HEK293 (cell line): ENCODE results near the gene IL1A.

Experiments
- CTCF ChIA-PET: fragments of 350-600 bp; formaldehyde crosslinking; extraction: SDS; loops from one replicate; lab custom pipeline; 2021; ENCODE audit warnings: antibody characterized with exemption; lab: Yijun Ruan, JAX
- POLR2A ChIA-PET: fragments of 300-600 bp; formaldehyde crosslinking; extraction: SDS; loops from one replicate; lab custom pipeline; 2020; ENCODE audit warnings: antibody characterized with exemption, inconsistent platforms; lab: Yijun Ruan, JAX
- H3K27ac ChIP-seq: fragments of 200-500 bp; sonication (Bioruptor generic); 2 replicates; pipeline ENCODE4 v1.5.1; 2014; ENCODE audit warnings: low read depth, low read length, control low read depth, inconsistent platforms; ENCODE audit errors: extremely low read depth
- H3K36me3 ChIP-seq, 2 experiments: fragments of 200-500 bp in 1 of 2; sonication (Bioruptor generic) in 1 of 2; 1 replicate in 1 of 2; 2 replicates in 1 of 2; pipeline ENCODE4 v1.5.1; 2014 to 2017; ENCODE audit warnings: inconsistent platforms in 2 of 2, low read length in 2 of 2; ENCODE audit not compliant: control insufficient read depth in 2 of 2, insufficient read depth in 1 of 2
- H3K4me1 ChIP-seq: fragments of 200-500 bp; sonication (Bioruptor generic); 2 replicates; pipeline ENCODE4 v1.5.1; 2014; ENCODE audit warnings: mild to moderate bottlenecking, low read length, inconsistent platforms; ENCODE audit not compliant: control insufficient read depth, insufficient read depth
- H3K4me3 ChIP-seq: 2 replicates; pipeline ENCODE4 v1.5.1; 2011; ENCODE audit warnings: low read depth, mild to moderate bottlenecking, control low read depth, low read length, moderate library complexity
- H3K9me3 ChIP-seq: fragments of 200-500 bp; sonication (Bioruptor generic); 2 replicates; pipeline ENCODE4 v1.5.1; 2014; ENCODE audit warnings: low read depth, low read length, inconsistent platforms; ENCODE audit not compliant: control insufficient read depth, insufficient read depth
- EGR2 ChIP-seq: fragments of 450-650 bp; formaldehyde crosslinking; IDR thresholded peaks from 2 replicates; pipeline ENCODE4 v1.5.1; 2016; ENCODE audit warnings: low read depth, missing biosample characterization, missing genetic modification characterization
- FEZF1 ChIP-seq: fragments of 450-650 bp; formaldehyde crosslinking; IDR thresholded peaks from 2 replicates; pipeline ENCODE4 v1.5.1; 2016; ENCODE audit warnings: missing biosample characterization, missing genetic modification characterization
- GFI1B ChIP-seq: fragments of 450-650 bp; formaldehyde crosslinking; IDR thresholded peaks from 2 replicates; pipeline ENCODE4 v1.5.1; 2016; ENCODE audit warnings: missing biosample characterization, missing genetic modification characterization
- IKZF3 ChIP-seq: fragments of 450-650 bp; IDR thresholded peaks from 2 replicates; pipeline ENCODE4 v1.5.0; 2018; ENCODE audit warnings: missing biosample characterization, mild to moderate bottlenecking, missing genetic modification characterization, moderate library complexity
- OVOL3 ChIP-seq: fragments of 450-650 bp; formaldehyde crosslinking; IDR thresholded peaks from 2 replicates; pipeline ENCODE4 v1.5.1; 2016; ENCODE audit warnings: missing biosample characterization, missing genetic modification characterization
- SETDB1 ChIP-seq: IDR thresholded peaks from one replicate; pipeline ENCODE4 v1.6.1; 2017; ENCODE audit warnings: mild to moderate bottlenecking, low read length, moderate library complexity, mixed read lengths; ENCODE audit not compliant: insufficient read length
- YY2 ChIP-seq: fragments of 450-650 bp; formaldehyde crosslinking; IDR thresholded peaks from 2 replicates; pipeline ENCODE4 v1.5.1; 2016; ENCODE audit warnings: missing biosample characterization, missing genetic modification characterization
- ZBTB21 ChIP-seq: fragments of 450-650 bp; formaldehyde crosslinking; IDR thresholded peaks from 2 replicates; pipeline ENCODE4 v1.5.1; 2017; ENCODE audit warnings: missing biosample characterization, missing genetic modification characterization
- ZBTB8A ChIP-seq: fragments of 450-650 bp; formaldehyde crosslinking; IDR thresholded peaks from 2 replicates; pipeline ENCODE4 v1.5.1; 2016; ENCODE audit warnings: missing biosample characterization, missing genetic modification characterization
- ZNF16 ChIP-seq: fragments of 450-650 bp; formaldehyde crosslinking; IDR thresholded peaks from 2 replicates; pipeline ENCODE4 v1.5.1; 2016; ENCODE audit warnings: low read depth, missing biosample characterization, missing genetic modification characterization
- ZNF324 ChIP-seq: fragments of 450-650 bp; formaldehyde crosslinking; IDR thresholded peaks from 2 replicates; pipeline ENCODE4 v1.5.1; 2016; ENCODE audit warnings: missing biosample characterization, missing genetic modification characterization
- ZNF600 ChIP-seq: fragments of 450-650 bp; formaldehyde crosslinking; IDR thresholded peaks from 2 replicates; pipeline ENCODE4 v1.5.1; 2016; ENCODE audit warnings: missing biosample characterization, missing genetic modification characterization
- ZNF621 ChIP-seq: fragments of 450-650 bp; formaldehyde crosslinking; IDR thresholded peaks from 2 replicates; pipeline ENCODE4 v1.5.1; 2017; ENCODE audit warnings: missing biosample characterization, missing genetic modification characterization
- ZNF664 ChIP-seq: fragments of 450-650 bp; formaldehyde crosslinking; IDR thresholded peaks from 2 replicates; pipeline ENCODE4 v1.5.1; 2016; ENCODE audit warnings: missing biosample characterization, missing genetic modification characterization
- ZNF843 ChIP-seq: fragments of 450-650 bp; formaldehyde crosslinking; IDR thresholded peaks from 2 replicates; pipeline ENCODE4 v1.5.1; 2016; ENCODE audit warnings: missing biosample characterization, missing genetic modification characterization
- TF ChIP-seq, protein P1 (sequence below): fragments of 450-650 bp; IDR thresholded peaks from 2 replicates; pipeline ENCODE4 v1.5.1; 2018; ENCODE audit warnings: missing biosample characterization, missing genetic modification characterization
- TF ChIP-seq, protein P2 (sequence below): fragments of 450-650 bp; formaldehyde crosslinking; IDR thresholded peaks from 2 replicates; pipeline ENCODE4 v1.5.1; 2016; ENCODE audit warnings: missing biosample characterization, missing genetic modification characterization, low read depth
- TF ChIP-seq, protein P3 (sequence below): fragments of 450-650 bp; formaldehyde crosslinking; IDR thresholded peaks from 2 replicates; pipeline ENCODE4 v1.5.1; 2016; ENCODE audit warnings: missing biosample characterization, missing genetic modification characterization
- TF ChIP-seq, protein P4 (sequence below): fragments of 450-650 bp; IDR thresholded peaks from 2 replicates; pipeline ENCODE4 v1.5.1; 2018; ENCODE audit warnings: missing biosample characterization, mild to moderate bottlenecking, missing genetic modification characterization
- TF ChIP-seq, protein P5 (sequence below): fragments of 450-650 bp; formaldehyde crosslinking; IDR thresholded peaks from 2 replicates; pipeline ENCODE4 v1.5.1; 2017; ENCODE audit warnings: missing biosample characterization, missing genetic modification characterization
- TF ChIP-seq, protein P6 (sequence below): fragments of 450-650 bp; formaldehyde crosslinking; IDR thresholded peaks from 2 replicates; pipeline ENCODE4 v1.5.1; 2017; ENCODE audit warnings: missing biosample characterization, missing genetic modification characterization
- TF ChIP-seq, protein P7 (sequence below): fragments of 450-650 bp; formaldehyde crosslinking; IDR thresholded peaks from 2 replicates; pipeline ENCODE4 v1.5.1; 2016; ENCODE audit warnings: missing biosample characterization, missing genetic modification characterization

The IL1A gene

DNA sequence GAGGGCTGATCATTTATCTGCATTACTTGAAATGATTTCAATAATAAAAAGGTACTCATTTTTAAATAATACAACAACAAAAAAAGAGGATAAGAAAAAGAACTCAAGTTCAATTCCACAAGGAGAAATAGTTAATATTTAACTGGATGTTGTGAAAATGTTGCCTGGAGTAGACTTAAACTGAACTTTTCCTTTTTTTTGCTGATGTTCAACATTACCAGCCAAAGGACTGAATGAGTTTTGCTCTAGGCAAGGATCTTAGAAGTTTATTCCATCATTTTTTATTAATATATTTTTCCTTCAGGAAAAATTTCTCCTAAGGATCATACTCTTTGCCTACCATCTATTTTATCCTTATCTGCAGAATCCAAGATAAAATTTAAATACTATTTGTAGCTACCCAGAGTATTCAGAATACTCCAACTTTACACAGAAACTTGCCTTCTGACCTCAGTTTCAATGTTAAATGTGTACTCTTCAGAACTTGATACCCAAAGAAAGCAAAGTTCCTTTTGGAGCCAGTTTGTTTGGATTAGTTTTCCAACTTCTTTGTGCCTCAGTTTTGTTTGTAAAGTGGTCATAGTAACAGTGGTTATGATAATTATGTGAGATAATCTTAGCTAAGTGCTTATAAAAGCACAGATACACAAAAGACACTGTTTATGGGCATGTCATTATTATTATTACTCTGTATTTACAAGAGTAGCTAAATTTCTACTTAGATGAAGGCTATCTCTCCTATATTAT is 32.7 kb downstream of the IL1A start:
- Histone ChIP-seq H3K4me1 (peaks cover 16% of the 10 kb centered on the region), H3K27ac (no peak overlapping the region), H3K36me3 (peaks cover 27 to 62% of the 10 kb centered on the region in 2 experiments), H3K9me3 (no peaks in the 10 kb centered on the region), H3K4me3 (no peak overlapping the region)
- POLR2A ChIA-PET: no interaction called here
- CTCF ChIA-PET: interaction anchor here (0.6 to 7.9 kb wide), 5 partner anchors 24 to 190 kb away, joined by 3 to 177 read pairs (median 7); no protein-coding TSS in a partner anchor
- 0 out of 2 replicates have a peak, but pooled peaks have one; percentile 11 for TF ChIP-seq OVOL3 (tag by site-specific recombination)
- TF ChIP-seq, protein P1, sequence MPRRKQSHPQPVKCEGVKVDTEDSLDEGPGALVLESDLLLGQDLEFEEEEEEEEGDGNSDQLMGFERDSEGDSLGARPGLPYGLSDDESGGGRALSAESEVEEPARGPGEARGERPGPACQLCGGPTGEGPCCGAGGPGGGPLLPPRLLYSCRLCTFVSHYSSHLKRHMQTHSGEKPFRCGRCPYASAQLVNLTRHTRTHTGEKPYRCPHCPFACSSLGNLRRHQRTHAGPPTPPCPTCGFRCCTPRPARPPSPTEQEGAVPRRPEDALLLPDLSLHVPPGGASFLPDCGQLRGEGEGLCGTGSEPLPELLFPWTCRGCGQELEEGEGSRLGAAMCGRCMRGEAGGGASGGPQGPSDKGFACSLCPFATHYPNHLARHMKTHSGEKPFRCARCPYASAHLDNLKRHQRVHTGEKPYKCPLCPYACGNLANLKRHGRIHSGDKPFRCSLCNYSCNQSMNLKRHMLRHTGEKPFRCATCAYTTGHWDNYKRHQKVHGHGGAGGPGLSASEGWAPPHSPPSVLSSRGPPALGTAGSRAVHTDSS (tag by site-specific recombination): no peak
- TF ChIP-seq, protein P2, sequence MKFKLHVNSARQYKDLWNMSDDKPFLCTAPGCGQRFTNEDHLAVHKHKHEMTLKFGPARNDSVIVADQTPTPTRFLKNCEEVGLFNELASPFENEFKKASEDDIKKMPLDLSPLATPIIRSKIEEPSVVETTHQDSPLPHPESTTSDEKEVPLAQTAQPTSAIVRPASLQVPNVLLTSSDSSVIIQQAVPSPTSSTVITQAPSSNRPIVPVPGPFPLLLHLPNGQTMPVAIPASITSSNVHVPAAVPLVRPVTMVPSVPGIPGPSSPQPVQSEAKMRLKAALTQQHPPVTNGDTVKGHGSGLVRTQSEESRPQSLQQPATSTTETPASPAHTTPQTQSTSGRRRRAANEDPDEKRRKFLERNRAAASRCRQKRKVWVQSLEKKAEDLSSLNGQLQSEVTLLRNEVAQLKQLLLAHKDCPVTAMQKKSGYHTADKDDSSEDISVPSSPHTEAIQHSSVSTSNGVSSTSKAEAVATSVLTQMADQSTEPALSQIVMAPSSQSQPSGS (tag by site-specific recombination): no peak
- TF ChIP-seq ZNF600 (tag by site-specific recombination): no peak
- no peak for TF ChIP-seq ZNF324 (tag by site-specific recombination)
- TF ChIP-seq, protein P3, sequence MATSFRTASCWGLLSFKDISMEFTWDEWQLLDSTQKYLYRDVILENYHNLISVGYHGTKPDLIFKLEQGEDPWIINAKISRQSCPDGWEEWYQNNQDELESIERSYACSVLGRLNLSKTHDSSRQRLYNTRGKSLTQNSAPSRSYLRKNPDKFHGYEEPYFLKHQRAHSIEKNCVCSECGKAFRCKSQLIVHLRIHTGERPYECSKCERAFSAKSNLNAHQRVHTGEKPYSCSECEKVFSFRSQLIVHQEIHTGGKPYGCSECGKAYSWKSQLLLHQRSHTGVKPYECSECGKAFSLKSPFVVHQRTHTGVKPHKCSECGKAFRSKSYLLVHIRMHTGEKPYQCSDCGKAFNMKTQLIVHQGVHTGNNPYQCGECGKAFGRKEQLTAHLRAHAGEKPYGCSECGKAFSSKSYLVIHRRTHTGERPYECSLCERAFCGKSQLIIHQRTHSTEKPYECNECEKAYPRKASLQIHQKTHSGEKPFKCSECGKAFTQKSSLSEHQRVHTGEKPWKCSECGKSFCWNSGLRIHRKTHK (tag by site-specific recombination): no peak
- TF ChIP-seq GFI1B (tag by site-specific recombination): no peak
- no peak for TF ChIP-seq ZNF16 (tag by site-specific recombination)
- TF ChIP-seq ZNF621 (tag by site-specific recombination): no peak
- no peak for TF ChIP-seq ZBTB21
- no peak for TF ChIP-seq YY2 (tag by site-specific recombination)
- TF ChIP-seq, protein P4, sequence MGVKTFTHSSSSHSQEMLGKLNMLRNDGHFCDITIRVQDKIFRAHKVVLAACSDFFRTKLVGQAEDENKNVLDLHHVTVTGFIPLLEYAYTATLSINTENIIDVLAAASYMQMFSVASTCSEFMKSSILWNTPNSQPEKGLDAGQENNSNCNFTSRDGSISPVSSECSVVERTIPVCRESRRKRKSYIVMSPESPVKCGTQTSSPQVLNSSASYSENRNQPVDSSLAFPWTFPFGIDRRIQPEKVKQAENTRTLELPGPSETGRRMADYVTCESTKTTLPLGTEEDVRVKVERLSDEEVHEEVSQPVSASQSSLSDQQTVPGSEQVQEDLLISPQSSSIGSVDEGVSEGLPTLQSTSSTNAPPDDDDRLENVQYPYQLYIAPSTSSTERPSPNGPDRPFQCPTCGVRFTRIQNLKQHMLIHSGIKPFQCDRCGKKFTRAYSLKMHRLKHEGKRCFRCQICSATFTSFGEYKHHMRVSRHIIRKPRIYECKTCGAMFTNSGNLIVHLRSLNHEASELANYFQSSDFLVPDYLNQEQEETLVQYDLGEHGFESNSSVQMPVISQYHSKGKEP (tag by site-specific recombination): no peak
- TF ChIP-seq, protein P5, sequence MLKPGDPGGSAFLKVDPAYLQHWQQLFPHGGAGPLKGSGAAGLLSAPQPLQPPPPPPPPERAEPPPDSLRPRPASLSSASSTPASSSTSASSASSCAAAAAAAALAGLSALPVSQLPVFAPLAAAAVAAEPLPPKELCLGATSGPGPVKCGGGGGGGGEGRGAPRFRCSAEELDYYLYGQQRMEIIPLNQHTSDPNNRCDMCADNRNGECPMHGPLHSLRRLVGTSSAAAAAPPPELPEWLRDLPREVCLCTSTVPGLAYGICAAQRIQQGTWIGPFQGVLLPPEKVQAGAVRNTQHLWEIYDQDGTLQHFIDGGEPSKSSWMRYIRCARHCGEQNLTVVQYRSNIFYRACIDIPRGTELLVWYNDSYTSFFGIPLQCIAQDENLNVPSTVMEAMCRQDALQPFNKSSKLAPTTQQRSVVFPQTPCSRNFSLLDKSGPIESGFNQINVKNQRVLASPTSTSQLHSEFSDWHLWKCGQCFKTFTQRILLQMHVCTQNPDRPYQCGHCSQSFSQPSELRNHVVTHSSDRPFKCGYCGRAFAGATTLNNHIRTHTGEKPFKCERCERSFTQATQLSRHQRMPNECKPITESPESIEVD (tag by site-specific recombination): peak; percentile 90
- no peak for TF ChIP-seq EGR2 (tag by site-specific recombination)
- no peak for TF ChIP-seq ZBTB8A
- TF ChIP-seq, protein P6, sequence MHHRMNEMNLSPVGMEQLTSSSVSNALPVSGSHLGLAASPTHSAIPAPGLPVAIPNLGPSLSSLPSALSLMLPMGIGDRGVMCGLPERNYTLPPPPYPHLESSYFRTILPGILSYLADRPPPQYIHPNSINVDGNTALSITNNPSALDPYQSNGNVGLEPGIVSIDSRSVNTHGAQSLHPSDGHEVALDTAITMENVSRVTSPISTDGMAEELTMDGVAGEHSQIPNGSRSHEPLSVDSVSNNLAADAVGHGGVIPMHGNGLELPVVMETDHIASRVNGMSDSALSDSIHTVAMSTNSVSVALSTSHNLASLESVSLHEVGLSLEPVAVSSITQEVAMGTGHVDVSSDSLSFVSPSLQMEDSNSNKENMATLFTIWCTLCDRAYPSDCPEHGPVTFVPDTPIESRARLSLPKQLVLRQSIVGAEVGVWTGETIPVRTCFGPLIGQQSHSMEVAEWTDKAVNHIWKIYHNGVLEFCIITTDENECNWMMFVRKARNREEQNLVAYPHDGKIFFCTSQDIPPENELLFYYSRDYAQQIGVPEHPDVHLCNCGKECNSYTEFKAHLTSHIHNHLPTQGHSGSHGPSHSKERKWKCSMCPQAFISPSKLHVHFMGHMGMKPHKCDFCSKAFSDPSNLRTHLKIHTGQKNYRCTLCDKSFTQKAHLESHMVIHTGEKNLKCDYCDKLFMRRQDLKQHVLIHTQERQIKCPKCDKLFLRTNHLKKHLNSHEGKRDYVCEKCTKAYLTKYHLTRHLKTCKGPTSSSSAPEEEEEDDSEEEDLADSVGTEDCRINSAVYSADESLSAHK: peak; percentile 37; the same call in 1 of the 2 replicates
- TF ChIP-seq FEZF1 (tag by site-specific recombination): peak; percentile 88
- no peak for TF ChIP-seq ZNF664
- TF ChIP-seq SETDB1: no peak
- TF ChIP-seq, protein P7, sequence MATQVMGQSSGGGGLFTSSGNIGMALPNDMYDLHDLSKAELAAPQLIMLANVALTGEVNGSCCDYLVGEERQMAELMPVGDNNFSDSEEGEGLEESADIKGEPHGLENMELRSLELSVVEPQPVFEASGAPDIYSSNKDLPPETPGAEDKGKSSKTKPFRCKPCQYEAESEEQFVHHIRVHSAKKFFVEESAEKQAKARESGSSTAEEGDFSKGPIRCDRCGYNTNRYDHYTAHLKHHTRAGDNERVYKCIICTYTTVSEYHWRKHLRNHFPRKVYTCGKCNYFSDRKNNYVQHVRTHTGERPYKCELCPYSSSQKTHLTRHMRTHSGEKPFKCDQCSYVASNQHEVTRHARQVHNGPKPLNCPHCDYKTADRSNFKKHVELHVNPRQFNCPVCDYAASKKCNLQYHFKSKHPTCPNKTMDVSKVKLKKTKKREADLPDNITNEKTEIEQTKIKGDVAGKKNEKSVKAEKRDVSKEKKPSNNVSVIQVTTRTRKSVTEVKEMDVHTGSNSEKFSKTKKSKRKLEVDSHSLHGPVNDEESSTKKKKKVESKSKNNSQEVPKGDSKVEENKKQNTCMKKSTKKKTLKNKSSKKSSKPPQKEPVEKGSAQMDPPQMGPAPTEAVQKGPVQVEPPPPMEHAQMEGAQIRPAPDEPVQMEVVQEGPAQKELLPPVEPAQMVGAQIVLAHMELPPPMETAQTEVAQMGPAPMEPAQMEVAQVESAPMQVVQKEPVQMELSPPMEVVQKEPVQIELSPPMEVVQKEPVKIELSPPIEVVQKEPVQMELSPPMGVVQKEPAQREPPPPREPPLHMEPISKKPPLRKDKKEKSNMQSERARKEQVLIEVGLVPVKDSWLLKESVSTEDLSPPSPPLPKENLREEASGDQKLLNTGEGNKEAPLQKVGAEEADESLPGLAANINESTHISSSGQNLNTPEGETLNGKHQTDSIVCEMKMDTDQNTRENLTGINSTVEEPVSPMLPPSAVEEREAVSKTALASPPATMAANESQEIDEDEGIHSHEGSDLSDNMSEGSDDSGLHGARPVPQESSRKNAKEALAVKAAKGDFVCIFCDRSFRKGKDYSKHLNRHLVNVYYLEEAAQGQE (tag by site-specific recombination): no peak
- TF ChIP-seq ZNF843 (tag by site-specific recombination): peak; percentile 80
- no peak for TF ChIP-seq IKZF3 (tag by site-specific recombination)
